HFF-Myc (cell line): Measurements from ENCODE around the gene AMBRA1.

Experiments used
- DNase-seq: peaks from one replicate; pipeline ENCODE4 v3.0.0-alpha.2; 2011; ENCODE audit warnings: low read depth; ENCODE audit errors: extremely low read depth
- H3K4me3 ChIP-seq: replicated peaks from 2 replicates; pipeline ENCODE4 v1.5.1; 2011; ENCODE audit warnings: low read depth, mild to moderate bottlenecking, control low read depth, low read length
- CTCF ChIP-seq: IDR thresholded peaks from 2 replicates; pipeline ENCODE4 v1.5.1; 2012; ENCODE audit warnings: mild to moderate bottlenecking, low read depth, low read length, control low read depth; ENCODE audit errors: missing control alignments

Gene AMBRA1

GRCh38 chr11:46469926-46470325 is 123.9 kb downstream of the AMBRA1 start:
- H3K4me3 ChIP-seq = no peak overlapping the region
- TF ChIP-seq CTCF = no peak
- no peak for DNase-seq

GRCh38 chr11:46465683-46466082 is 128.1 kb downstream of the AMBRA1 start:
- no peak for TF ChIP-seq CTCF
- DNase-seq = no peak
- no peak overlapping the region for H3K4me3 ChIP-seq

- no peak for TF ChIP-seq CTCF
- H3K4me3 ChIP-seq = no peak overlapping the region
- no peak for DNase-seq
Measured at GRCh38 chr11:46463701-46464421, 130.0 kb downstream of the AMBRA1 start.

DNA sequence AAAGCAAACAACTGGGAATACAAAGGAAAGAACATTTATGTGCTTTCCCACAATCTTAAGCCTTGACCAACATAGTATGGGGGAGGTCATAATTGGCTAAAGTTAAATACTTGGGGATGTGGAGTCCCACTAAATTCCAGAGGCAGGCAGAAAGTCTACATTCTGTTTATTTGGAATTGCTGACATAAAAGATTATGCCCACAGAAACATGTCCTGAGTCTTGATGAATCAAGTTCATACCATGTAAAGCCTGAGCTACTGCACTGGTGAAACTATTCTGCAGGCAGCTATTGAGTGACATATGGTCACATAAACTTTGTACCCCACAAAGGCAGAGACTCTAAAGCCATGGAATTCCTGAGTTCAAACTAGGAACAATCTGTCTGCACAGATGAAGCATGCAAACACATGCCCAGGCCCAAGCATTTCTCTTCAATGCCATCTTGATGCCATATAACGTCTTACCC is 132.3 kb downstream of the AMBRA1 start:
- H3K4me3 ChIP-seq = no peak overlapping the region
- no peak for TF ChIP-seq CTCF

GRCh38 chr11:46458491-46458890 is 135.3 kb downstream of the AMBRA1 start:
- TF ChIP-seq CTCF = no peak
- no peak for DNase-seq
- no peak overlapping the region for H3K4me3 ChIP-seq

More for the DNA sequence above, 132.3 kb downstream of the AMBRA1 start:
- DNase-seq = no peak

GRCh38 chr11:46457659-46458424 is 136.0 kb downstream of the AMBRA1 start:
- no peak for DNase-seq
- no peak for TF ChIP-seq CTCF
- no peak overlapping the region for H3K4me3 ChIP-seq
